Large intestine (tissue), 3 donors: Measurements from ENCODE around the gene SMTN. TPM values are rescaled to one million over a fixed set of nuclear protein-coding genes. Genes with fewer than 3 reads are reported as not detected.

Source experiments
- DNase-seq, 2 donors: peaks; one replicate each; pipeline versions ENCODE4 v3.0.0 to v3.0.0-alpha.2; 2013
- H3K27ac ChIP-seq: one replicate; pipeline ENCODE4 v1.5.1; 2013; ENCODE audit warnings: low read length
- H3K27me3 ChIP-seq: 2 replicates; pipeline ENCODE4 v1.6.1; 2013; ENCODE audit warnings: low read length; ENCODE audit not compliant: control insufficient read depth, insufficient read depth
- H3K36me3 ChIP-seq: 2 replicates; pipeline ENCODE4 v1.6.1; 2013; ENCODE audit warnings: low read length; ENCODE audit not compliant: control insufficient read depth, insufficient read depth
- H3K4me1 ChIP-seq: one replicate; pipeline ENCODE4 v1.6.1; 2013; ENCODE audit warnings: low read length; ENCODE audit not compliant: control insufficient read depth, insufficient read depth
- H3K4me3 ChIP-seq: one replicate; pipeline ENCODE4 v1.5.1; 2013; ENCODE audit warnings: low read length
- H3K9me3 ChIP-seq: one replicate; pipeline ENCODE4 v1.6.1; 2013; ENCODE audit warnings: mild to moderate bottlenecking, low read depth, low read length, moderate library complexity; ENCODE audit not compliant: control insufficient read depth
- WGBS: methylation state at CpG from one replicate; pipeline ENCODE4 v1.1.5; 2013; ENCODE audit warnings: low lambda C conversion rate; ENCODE audit not compliant: insufficient coverage; 5-methylcytosine and 5-hydroxymethylcytosine counted together
- polyA plus RNA-seq: library from polyadenylated mRNA; unstranded; fragments of 120-200 nt; gene quantifications from one replicate; pipeline ENCODE4 v1.2.1, GENCODE V29; 2013

SMTN gene
- polyA plus RNA-seq, 1 donor, result 96.3 TPM

GRCh38 chr22:31127181-31127772 lies 46.2 kb downstream of the SMTN start:
- Histone ChIP-seq H3K4me3 (no peak overlapping the region), H3K27me3 (no peaks in the 10 kb centered on the region), H3K27ac (no peak overlapping the region), H3K36me3 (peaks cover 5% of the 10 kb centered on the region), H3K9me3 (no peaks in the 10 kb centered on the region), H3K4me1 (peaks cover 10% of the 10 kb centered on the region)
- DNase-seq, result no peak
- no CpG with 5 or more reads among the region's 19 CpGs for WGBS

- Histone ChIP-seq H3K9me3 (no peaks in the 10 kb centered on the region), H3K27ac (no peak overlapping the region), H3K4me1 (peaks cover 6% of the 10 kb centered on the region), H3K36me3 (peaks cover 5% of the 10 kb centered on the region), H3K27me3 (no peaks in the 10 kb centered on the region), H3K4me3 (no peak overlapping the region)
- no peak for DNase-seq
- WGBS, result no CpG with 5 or more reads among the region's 7 CpGs
Measured at GRCh38 chr22:31128156-31128555, 47.0 kb downstream of the SMTN start.

- no peaks in the 10 kb centered on the region for H3K4me1 ChIP-seq
- H3K27ac ChIP-seq, result no peak overlapping the region
- no peak overlapping the region for H3K4me3 ChIP-seq
- no peaks in the 10 kb centered on the region for H3K9me3 ChIP-seq
- no peaks in the 10 kb centered on the region for H3K27me3 ChIP-seq
- DNase-seq, result no peak
- peaks cover 10% of the 10 kb centered on the region for H3K36me3 ChIP-seq
- no CpG with 5 or more reads among the region's 2 CpGs for WGBS
Measured at GRCh38 chr22:31130873-31131272, 49.8 kb downstream of the SMTN start.

- Histone ChIP-seq H3K27me3 (no peaks in the 10 kb centered on the region), H3K9me3 (no peaks in the 10 kb centered on the region), H3K4me3 (no peak overlapping the region), H3K4me1 (no peaks in the 10 kb centered on the region), H3K27ac (no peak overlapping the region), H3K36me3 (peaks cover 5% of the 10 kb centered on the region)
- DNase-seq, result no peak
- WGBS, result no CpG with 5 or more reads among the region's 19 CpGs
Measured at GRCh38 chr22:31133911-31134310, 52.8 kb downstream of the SMTN start.

- peaks cover 7% of the 10 kb centered on the region for H3K27me3 ChIP-seq
- no CpG with 5 or more reads among the region's 4 CpGs for WGBS
- H3K4me1 ChIP-seq, result no peaks in the 10 kb centered on the region
- no peak overlapping the region for H3K4me3 ChIP-seq
- H3K9me3 ChIP-seq, result no peaks in the 10 kb centered on the region
- DNase-seq, result no peak
- H3K36me3 ChIP-seq, result peaks cover 5% of the 10 kb centered on the region
- no peak overlapping the region for H3K27ac ChIP-seq
Measured at GRCh38 chr22:31134688-31135087, 53.6 kb downstream of the SMTN start.

- WGBS, result no CpG with 5 or more reads among the region's 6 CpGs
- no peak for DNase-seq
- H3K36me3 ChIP-seq, result peaks cover 5% of the 10 kb centered on the region
- no peaks in the 10 kb centered on the region for H3K9me3 ChIP-seq
- H3K4me3 ChIP-seq, result no peak overlapping the region
- no peak overlapping the region for H3K27ac ChIP-seq
- H3K27me3 ChIP-seq, result peaks cover 18% of the 10 kb centered on the region
- no peaks in the 10 kb centered on the region for H3K4me1 ChIP-seq
Measured at GRCh38 chr22:31135706-31136105, 54.6 kb downstream of the SMTN start.

- no peaks in the 10 kb centered on the region for H3K4me1 ChIP-seq
- H3K4me3 ChIP-seq, result no peak overlapping the region
- H3K27me3 ChIP-seq, result peaks cover 21% of the 10 kb centered on the region
- DNase-seq, result no peak
- H3K27ac ChIP-seq, result no peak overlapping the region
- H3K36me3 ChIP-seq, result peaks cover 5% of the 10 kb centered on the region
- no CpG with 5 or more reads among the region's 9 CpGs for WGBS
- H3K9me3 ChIP-seq, result no peaks in the 10 kb centered on the region
Measured at GRCh38 chr22:31136155-31136554, 55.0 kb downstream of the SMTN start.

GRCh38 chr22:31136711-31137110 lies 55.6 kb downstream of the SMTN start:
- Histone ChIP-seq H3K9me3 (no peaks in the 10 kb centered on the region), H3K4me1 (no peaks in the 10 kb centered on the region), H3K36me3 (peaks cover 5% of the 10 kb centered on the region), H3K27me3 (peaks cover 21% of the 10 kb centered on the region), H3K4me3 (no peak overlapping the region), H3K27ac (no peak overlapping the region)
- WGBS, result no CpG with 5 or more reads among the region's 16 CpGs
- no peak for DNase-seq

GRCh38 chr22:31137721-31138120 lies 56.6 kb downstream of the SMTN start:
- Histone ChIP-seq H3K27me3 (peaks cover 21% of the 10 kb centered on the region), H3K4me1 (no peaks in the 10 kb centered on the region), H3K27ac (no peak overlapping the region), H3K36me3 (peaks cover 5% of the 10 kb centered on the region), H3K9me3 (no peaks in the 10 kb centered on the region), H3K4me3 (no peak overlapping the region)
- DNase-seq, result no peak
- WGBS, result no CpG with 5 or more reads among the region's 10 CpGs

- no peak for DNase-seq
- no peak overlapping the region for H3K4me3 ChIP-seq
- no peaks in the 10 kb centered on the region for H3K4me1 ChIP-seq
- H3K27ac ChIP-seq, result no peak overlapping the region
- WGBS, result no CpG with 5 or more reads among the region's 10 CpGs
- H3K27me3 ChIP-seq, result peaks cover 21% of the 10 kb centered on the region
- H3K9me3 ChIP-seq, result no peaks in the 10 kb centered on the region
- peaks cover 5% of the 10 kb centered on the region for H3K36me3 ChIP-seq
Measured at GRCh38 chr22:31138126-31138525, 57.0 kb downstream of the SMTN start.

- WGBS, result no CpG with 5 or more reads among the region's 3 CpGs
Measured at GRCh38 chr22:31139066-31139465, 57.9 kb downstream of the SMTN start.

More at GRCh38 chr22:31139066-31139465, 57.9 kb downstream of the SMTN start:
- Histone ChIP-seq H3K27me3 (peaks cover 21% of the 10 kb centered on the region), H3K36me3 (no peaks in the 10 kb centered on the region), H3K9me3 (no peaks in the 10 kb centered on the region), H3K4me3 (no peak overlapping the region), H3K27ac (no peak overlapping the region), H3K4me1 (no peaks in the 10 kb centered on the region)
- no peak for DNase-seq
